Ovary (tissue), 9 donors: Measurements from ENCODE around the gene NHS. TPM values are rescaled to one million over a fixed set of nuclear protein-coding genes. Genes with fewer than 3 reads are reported as not detected.

Source experiments
- DNase-seq, 5 donors: peaks; one replicate each; pipeline ENCODE4 v3.0.0-alpha.2; 2019 to 2020
- H3K27ac ChIP-seq, 2 donors: fragments of 200-600 bp; one replicate each; pipeline versions ENCODE4 v1.5.1 to v1.8.0; 2019 to 2022
- H3K27me3 ChIP-seq: fragments of 200-600 bp; one replicate; pipeline ENCODE4 v1.8.0; 2022
- H3K36me3 ChIP-seq: fragments of 200-600 bp; sonication (generic); one replicate; pipeline ENCODE4 v1.5.1; 2019
- H3K4me1 ChIP-seq: one replicate; pipeline ENCODE4 v1.8.1; 2013; ENCODE audit warnings: mild to moderate bottlenecking, moderate library complexity; ENCODE audit not compliant: insufficient read depth
- H3K4me3 ChIP-seq: fragments of 200-600 bp; sonication (generic); one replicate; pipeline ENCODE4 v1.5.1; 2017
- H3K9me3 ChIP-seq, 2 donors: fragments of 200-600 bp in 1 of 2; sonication (generic) in 1 of 2; one replicate each; pipeline versions ENCODE4 v1.5.1 to v1.8.1; 2013 to 2019; ENCODE audit warnings: mild to moderate bottlenecking in 1 of 2, moderate library complexity in 1 of 2
- EP300 ChIP-seq: sonication (generic); formaldehyde crosslinking; IDR thresholded peaks from one replicate; pipeline ENCODE4 v1.6.1; 2017; ENCODE audit warnings: antibody characterized with exemption
- POLR2A ChIP-seq: fragments of 450-650 bp; IDR thresholded peaks from one replicate; pipeline ENCODE4 v1.6.1; 2017; ENCODE audit warnings: antibody characterized with exemption, mild to moderate bottlenecking, moderate library complexity
- WGBS, 3 donors: extraction: QIAGEN DNeasy Blood & Tissue Kit in 1 of 3; methylation state at CpG; one replicate each; pipeline versions ENCODE4 v1.1.5 to v1.1.7; 2013 to 2017; 5-methylcytosine and 5-hydroxymethylcytosine counted together
- intact Hi-C, 4 donors: fragments of 100-400 bp; cut with DNase I; formaldehyde crosslinking; loops; one replicate each; pipeline versions ENCODE4 v1.11.0 to v1.15.1; 2022 to 2023
- polyA plus RNA-seq, 2 donors: library from polyadenylated mRNA; stranded (reverse); fragments of 200-250 nt in 1 of 2; fragments of 350-450 nt in 1 of 2; fragmentation: Illumina TruSeq in 1 of 2; extraction: RNeasy Lipid Tissue Mini Kit (QIAGEN cat#74804) in 1 of 2; gene quantifications; one replicate each; pipeline ENCODE4 v1.2.3, GENCODE V29; 2013 to 2014
- total RNA-seq, 7 donors: library from RNA; depleted of rRNA in 2 of 7; stranded (reverse); fragments of >200 nt in 2 of 7; fragmentation: NEBNext Ultra II Directional in 3 of 7; extraction: Animal tissue kit (Norgen Biotek cat#: 25700) in 3 of 7; gene quantifications; one replicate each; pipeline versions ENCODE4 v1.1.0 to v1.2.4, GENCODE V29; 2016 to 2023
- TF ChIP-seq, protein P1 (sequence below), 3 donors: fragments of 450-650 bp in 2 of 3; fragments of 200-600 bp in 1 of 3; IDR thresholded peaks; one replicate each; pipeline versions ENCODE4 v1.5.1 to v1.8.0; 2016 to 2022; ENCODE audit warnings: antibody characterized with exemption in 3 of 3, mild to moderate bottlenecking in 1 of 3
- donor health status: DM: no; HTN: no; CAD: no; lungs with moderate emphysema.
- donor health status: DM: no; HTN: no; CAD: no.
- donor health status: Bipolar disorder and iron deficiency.
- donor health status: DM: yes; HTN: yes; CAD: no.
- donor health status: DM: no; HTN: no; CAD: no.
- donor health status: DM: yes; HTN: yes; CAD: no.

The NHS gene
- total and polyA plus RNA-seq, 9 donors, result 2.3 to 9.5 (median 6.7) TPM

DNA sequence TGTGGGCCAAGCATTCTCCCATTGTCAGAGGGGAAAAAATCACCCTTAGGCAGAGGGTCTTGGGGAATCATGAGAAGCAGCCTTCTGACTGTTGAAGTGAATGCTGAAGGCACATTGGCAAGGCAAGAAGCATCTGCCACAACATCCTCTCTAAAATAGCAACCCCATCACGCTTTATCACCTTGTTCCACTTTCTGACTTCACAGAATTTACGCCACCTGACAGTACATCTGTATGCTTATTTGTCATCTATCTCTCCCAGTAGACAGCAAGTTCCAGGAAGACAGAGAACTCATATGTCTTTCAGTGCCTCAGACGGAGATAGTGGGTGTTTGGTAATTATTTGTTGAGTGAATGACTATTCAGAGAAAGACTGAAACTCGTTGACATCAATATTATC, 293.9 kb downstream of the NHS start:
- no peaks in the 10 kb centered on the region for H3K36me3 ChIP-seq
- no peak for DNase-seq
- no peak overlapping the region for H3K4me3 ChIP-seq
- 57 to 62% (median 59%) methylated on average over 4 of the region's 4 CpGs for WGBS, 3 donors
- no peak overlapping the region for H3K27ac ChIP-seq
- H3K9me3 ChIP-seq, result no peaks in the 10 kb centered on the region
- TF ChIP-seq, protein P1, sequence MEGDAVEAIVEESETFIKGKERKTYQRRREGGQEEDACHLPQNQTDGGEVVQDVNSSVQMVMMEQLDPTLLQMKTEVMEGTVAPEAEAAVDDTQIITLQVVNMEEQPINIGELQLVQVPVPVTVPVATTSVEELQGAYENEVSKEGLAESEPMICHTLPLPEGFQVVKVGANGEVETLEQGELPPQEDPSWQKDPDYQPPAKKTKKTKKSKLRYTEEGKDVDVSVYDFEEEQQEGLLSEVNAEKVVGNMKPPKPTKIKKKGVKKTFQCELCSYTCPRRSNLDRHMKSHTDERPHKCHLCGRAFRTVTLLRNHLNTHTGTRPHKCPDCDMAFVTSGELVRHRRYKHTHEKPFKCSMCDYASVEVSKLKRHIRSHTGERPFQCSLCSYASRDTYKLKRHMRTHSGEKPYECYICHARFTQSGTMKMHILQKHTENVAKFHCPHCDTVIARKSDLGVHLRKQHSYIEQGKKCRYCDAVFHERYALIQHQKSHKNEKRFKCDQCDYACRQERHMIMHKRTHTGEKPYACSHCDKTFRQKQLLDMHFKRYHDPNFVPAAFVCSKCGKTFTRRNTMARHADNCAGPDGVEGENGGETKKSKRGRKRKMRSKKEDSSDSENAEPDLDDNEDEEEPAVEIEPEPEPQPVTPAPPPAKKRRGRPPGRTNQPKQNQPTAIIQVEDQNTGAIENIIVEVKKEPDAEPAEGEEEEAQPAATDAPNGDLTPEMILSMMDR (IDR thresholded peaks at IDR 0.05), result no peak
- no peak for TF ChIP-seq EP300
- TF ChIP-seq POLR2A, result no peak
- no peaks in the 10 kb centered on the region for H3K4me1 ChIP-seq
- intact Hi-C loops, result no loop called here
- no peaks in the 10 kb centered on the region for H3K27me3 ChIP-seq

- TF ChIP-seq EP300 (no peak), POLR2A (no peak)
- TF ChIP-seq, protein P1 (IDR thresholded peaks at IDR 0.05), result no peak
- no peak for DNase-seq
- Histone ChIP-seq H3K4me3 (no peak overlapping the region), H3K9me3 (no peaks in the 10 kb centered on the region), H3K4me1 (no peaks in the 10 kb centered on the region), H3K36me3 (no peaks in the 10 kb centered on the region), H3K27me3 (no peaks in the 10 kb centered on the region), H3K27ac (no peak overlapping the region)
- 40 to 53% (median 42%) methylated on average over 2 of the region's 2 CpGs for WGBS, 3 donors
- intact Hi-C loops, result no loop called here
These were observed 294.5 kb downstream of the NHS start for GRCh38 chrX:17669458-17669857.

DNA sequence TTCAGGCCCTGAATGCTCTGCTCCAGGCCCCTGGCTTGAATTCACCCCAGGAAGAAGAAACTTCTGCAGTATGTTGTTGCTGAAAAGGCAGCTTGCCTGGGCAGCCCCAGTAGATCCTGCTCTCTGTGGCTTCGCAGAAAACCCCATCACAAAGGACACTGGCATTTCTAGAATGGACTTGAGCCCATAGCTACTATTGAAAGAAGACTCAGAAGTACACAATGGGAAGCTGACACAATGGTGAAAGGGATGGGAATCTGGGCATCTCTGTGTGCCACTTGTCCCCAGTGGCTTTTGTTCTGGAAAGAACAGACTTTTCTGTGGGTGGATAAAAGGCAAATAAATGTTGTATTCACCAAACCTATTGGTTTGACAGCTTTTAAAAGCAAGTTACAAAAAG, 294.9 kb downstream of the NHS start:
- H3K9me3 ChIP-seq, result no peaks in the 10 kb centered on the region
- DNase-seq, result no peak
- intact Hi-C loops, result no loop called here
- H3K4me3 ChIP-seq, result no peak overlapping the region
- H3K4me1 ChIP-seq, result no peaks in the 10 kb centered on the region
- H3K36me3 ChIP-seq, result no peaks in the 10 kb centered on the region
- TF ChIP-seq POLR2A, result no peak
- TF ChIP-seq, protein P1 (IDR thresholded peaks at IDR 0.05), result no peak
- 67 to 85% (median 69%) methylated on average over 1 of the region's 1 CpG for WGBS, 3 donors
- H3K27me3 ChIP-seq, result no peaks in the 10 kb centered on the region
- no peak overlapping the region for H3K27ac ChIP-seq

DNA sequence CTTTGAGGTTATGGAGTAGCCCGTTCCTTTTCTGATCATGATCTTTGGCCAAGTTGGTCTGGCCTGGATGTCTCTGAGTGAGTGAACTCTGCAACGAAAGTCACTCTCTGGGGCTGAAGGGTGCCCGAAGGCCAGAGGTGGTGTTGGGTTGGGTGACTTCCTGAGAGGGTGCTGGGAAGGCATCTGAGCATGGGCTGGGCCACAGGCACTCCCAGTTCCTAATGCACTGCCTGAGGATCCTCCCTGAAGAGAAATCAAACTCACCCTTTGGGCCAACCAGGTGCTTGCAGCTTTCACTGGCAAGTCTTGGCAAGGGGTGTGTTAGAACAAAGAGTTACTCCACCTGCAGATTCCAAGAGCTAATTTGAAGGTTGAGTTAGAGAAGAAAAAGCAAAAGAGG, 295.9 kb downstream of the NHS start:
- Histone ChIP-seq H3K9me3 (no peaks in the 10 kb centered on the region), H3K27me3 (no peaks in the 10 kb centered on the region), H3K27ac (no peak overlapping the region), H3K36me3 (no peaks in the 10 kb centered on the region), H3K4me3 (no peak overlapping the region), H3K4me1 (no peaks in the 10 kb centered on the region)
- 71 to 87% (median 82%) methylated on average over 3 of the region's 3 CpGs for WGBS, 3 donors
- TF ChIP-seq POLR2A, result no peak
- TF ChIP-seq, protein P1 (IDR thresholded peaks at IDR 0.05), result no peak
- TF ChIP-seq EP300, result no peak
- DNase-seq, result no peak
- intact Hi-C loops, result no loop called here

GRCh38 chrX:17674601-17675000, 299.6 kb downstream of the NHS start:
- no peak for DNase-seq
- no peaks in the 10 kb centered on the region for H3K27me3 ChIP-seq
- H3K27ac ChIP-seq, result no peak overlapping the region
- H3K4me1 ChIP-seq, result no peaks in the 10 kb centered on the region
- H3K9me3 ChIP-seq, result no peaks in the 10 kb centered on the region
- TF ChIP-seq POLR2A (no peak), EP300 (no peak)
- TF ChIP-seq, protein P1 (IDR thresholded peaks at IDR 0.05), result no peak
- no peaks in the 10 kb centered on the region for H3K36me3 ChIP-seq
- H3K4me3 ChIP-seq, result no peak overlapping the region
- intact Hi-C loops, result no loop called here
- 40 to 42% (median 41%) methylated on average over 2 of the region's 2 CpGs for WGBS, 3 donors
